Activated CD8-positive, alpha-beta memory T cell treated with anti-CD3 and anti-CD28 coated beads for 36 hours (primary cell): ENCODE data around the gene ADGRL2. TPM values are rescaled to one million over a fixed set of nuclear protein-coding genes. Genes with fewer than 3 reads are reported as not detected.

ENCODE experiments used
- CTCF ChIA-PET: fragments of 350-600 bp; sonication (Branson Sonifier 250); formaldehyde crosslinking; loops from one replicate; lab custom pipeline; 2021; ENCODE audit warnings: antibody characterized with exemption; lab: Charles Lee
- POLR2A ChIA-PET: fragments of 350-600 bp; sonication (Branson Sonifier 250); formaldehyde crosslinking; loops from one replicate; lab custom pipeline; 2021; ENCODE audit warnings: antibody characterized with exemption; lab: Charles Lee
- total RNA-seq, 2 experiments: library from RNA; stranded (reverse); gene quantifications; one replicate each; pipeline ENCODE4 v1.2.3, GENCODE V29; 2021

Gene ADGRL2
- total RNA-seq, 2 experiments from 2014 or later: not detected

GRCh38 chr1:81887421-81888144, 86.8 kb downstream of the ADGRL2 start:
- CTCF ChIA-PET: no interaction called here
- POLR2A ChIA-PET: no interaction called here

DNA sequence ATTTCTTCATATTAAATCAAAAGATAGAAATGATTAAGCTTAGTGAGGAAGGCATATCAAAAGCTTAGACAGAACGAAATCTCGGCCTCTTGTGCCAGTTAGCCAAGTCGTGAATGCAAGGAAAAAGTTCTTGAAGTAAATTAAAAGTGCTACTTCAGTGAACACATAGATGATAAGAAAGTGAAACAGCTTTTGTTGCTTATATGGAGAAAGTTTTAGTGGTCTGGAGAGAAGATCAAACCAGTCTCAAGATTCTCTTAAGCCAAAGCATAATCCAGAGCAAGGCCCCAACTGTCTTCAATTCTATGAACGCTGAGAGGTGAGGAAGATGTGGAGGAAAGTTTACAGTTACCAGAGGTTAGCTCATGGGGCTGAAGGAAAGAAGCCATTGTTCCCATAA, 88.4 kb downstream of the ADGRL2 start:
- POLR2A ChIA-PET: no interaction called here
- CTCF ChIA-PET: no interaction called here

- ChIA-PET POLR2A (no interaction called here), CTCF (no interaction called here)
Measured at GRCh38 chr1:81894867-81895266, 94.1 kb downstream of the ADGRL2 start.

DNA sequence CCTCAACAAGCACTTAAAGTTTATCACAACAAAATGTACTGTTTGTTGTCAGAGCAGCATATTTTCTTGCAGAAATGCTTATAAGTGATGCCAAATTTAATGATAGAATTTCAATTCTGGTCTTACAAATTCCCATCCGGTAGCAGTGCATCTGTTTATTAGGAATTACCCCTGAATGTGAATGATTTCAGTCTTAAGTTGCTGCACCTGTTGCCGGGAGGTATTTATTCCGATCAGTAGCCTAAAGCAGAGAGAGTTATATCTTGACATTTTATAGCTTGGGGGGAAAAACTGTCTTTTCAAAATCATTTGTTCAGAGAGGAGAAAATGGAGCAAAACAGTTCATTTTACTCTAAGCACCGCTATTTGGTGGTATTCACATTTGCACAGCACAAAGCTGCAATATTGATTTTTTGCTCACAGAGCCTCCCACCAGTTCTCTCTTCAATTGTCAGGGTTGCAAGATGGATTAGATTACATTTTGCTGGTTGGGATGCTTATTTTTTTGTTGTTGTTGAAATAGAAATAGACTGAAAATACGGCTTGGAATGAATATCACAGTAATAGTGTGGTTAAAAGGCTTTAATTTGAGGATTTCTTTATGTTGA, 98.6 kb downstream of the ADGRL2 start:
- ChIA-PET POLR2A (no interaction called here), CTCF (no interaction called here)

DNA sequence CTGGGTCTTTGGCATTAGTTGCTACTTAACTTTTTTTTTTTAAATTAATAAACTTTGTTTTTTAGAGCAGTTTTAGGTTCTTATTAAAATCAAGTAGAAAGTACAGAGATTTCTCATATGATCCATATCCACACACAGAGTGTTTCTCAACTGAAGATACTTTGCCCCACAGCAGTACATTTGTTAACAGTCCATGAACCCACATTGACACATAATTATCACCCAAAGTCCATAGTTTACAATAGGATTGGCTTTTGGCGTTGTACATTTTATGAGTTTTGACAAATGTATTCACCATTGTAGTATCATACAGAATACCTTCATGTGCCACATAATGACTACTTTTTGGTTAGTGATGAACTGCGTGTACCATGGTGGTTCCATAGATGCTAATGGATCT, 106.8 kb downstream of the ADGRL2 start:
- ChIA-PET CTCF (no interaction called here), POLR2A (no interaction called here)

DNA sequence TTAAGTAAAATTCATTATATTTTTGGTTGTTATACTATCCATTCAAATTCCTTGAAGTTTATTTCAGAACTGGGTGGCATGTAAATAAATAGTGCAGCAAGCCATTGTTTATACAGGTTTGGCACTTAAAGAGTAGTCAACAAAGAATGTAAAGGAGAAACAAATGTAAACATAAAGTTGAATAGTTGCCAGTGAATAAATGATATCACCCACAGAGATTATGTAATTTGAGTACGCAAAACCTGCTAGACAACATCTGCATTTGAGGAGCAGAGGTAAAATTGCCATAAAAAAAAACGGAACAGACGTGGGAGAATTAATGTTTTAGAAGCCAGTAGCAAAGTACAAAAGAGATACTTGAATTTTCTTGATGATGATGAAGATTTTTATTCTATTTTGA, 111.6 kb downstream of the ADGRL2 start:
- ChIA-PET POLR2A (no interaction called here), CTCF (no interaction called here)

DNA sequence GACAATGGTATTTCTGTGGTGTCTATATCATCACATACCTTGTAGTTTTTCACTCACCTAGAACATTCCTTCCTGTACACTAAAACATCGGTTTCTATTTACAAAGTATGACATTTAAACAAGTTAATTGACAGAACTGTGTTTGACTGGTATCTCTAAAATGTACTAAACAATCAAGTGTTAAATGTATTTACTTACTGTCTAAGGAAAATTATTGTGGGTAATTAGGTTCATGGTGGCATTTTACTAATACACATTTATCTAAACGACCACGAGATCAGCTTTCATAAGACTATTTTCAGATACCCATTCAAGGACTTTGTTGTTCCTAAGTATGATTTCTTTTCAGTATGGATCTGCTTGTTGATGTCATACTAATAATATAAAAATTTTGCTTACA, 115.2 kb downstream of the ADGRL2 start:
- ChIA-PET CTCF (no interaction called here), POLR2A (no interaction called here)

- POLR2A ChIA-PET: no interaction called here
- CTCF ChIA-PET: no interaction called here
Measured at GRCh38 chr1:81920245-81920740, 119.6 kb downstream of the ADGRL2 start.

- CTCF ChIA-PET: no interaction called here
- POLR2A ChIA-PET: no interaction called here
Measured at GRCh38 chr1:81920886-81921285, 120.2 kb downstream of the ADGRL2 start.

DNA sequence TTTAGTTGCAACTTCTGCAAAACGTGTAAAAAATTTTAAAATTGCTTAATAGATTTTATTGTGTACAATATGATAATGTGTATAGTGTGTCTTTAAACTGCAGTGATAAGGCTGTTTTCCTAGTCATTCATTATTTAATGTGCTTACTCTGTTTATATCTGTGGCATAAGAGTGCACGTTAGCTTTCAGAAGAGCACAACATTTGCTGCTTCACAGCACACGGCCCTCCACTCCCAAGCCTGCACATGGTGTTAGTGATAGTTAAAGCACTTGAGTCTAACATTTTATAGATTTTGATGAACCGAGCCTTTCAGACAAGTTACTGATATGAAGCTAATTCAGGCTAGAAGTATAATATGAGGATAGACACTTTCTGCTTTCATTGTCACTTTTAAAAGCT, 120.6 kb downstream of the ADGRL2 start:
- CTCF ChIA-PET: no interaction called here
- POLR2A ChIA-PET: no interaction called here

DNA sequence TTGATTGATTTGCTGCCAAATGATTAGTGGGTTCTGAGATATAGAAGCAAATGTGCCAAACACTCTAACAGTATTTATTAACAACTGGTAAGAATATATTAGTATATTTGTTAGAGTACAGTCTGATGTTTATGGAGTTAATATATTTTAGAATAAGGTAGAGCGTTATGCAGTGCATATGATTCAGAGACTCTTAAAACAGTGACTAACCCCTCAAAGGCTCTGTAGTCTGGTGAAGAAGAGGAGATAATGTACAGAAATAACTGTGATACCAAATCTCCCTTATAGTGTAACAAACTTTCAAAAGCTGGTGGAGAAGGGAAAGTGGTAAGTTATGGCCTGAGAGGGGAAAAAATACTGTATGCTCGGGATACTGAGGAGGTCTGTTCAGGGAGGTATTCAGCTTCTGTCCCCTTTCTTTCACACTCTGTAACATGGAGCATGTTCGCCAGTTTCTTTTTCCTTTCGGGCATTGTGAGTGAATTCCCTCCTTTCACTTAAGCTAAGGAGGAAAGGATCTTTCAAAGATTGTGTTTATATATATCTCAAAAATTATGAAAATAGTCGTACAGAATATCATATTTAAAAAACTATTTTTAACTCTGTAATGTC, 121.2 kb downstream of the ADGRL2 start:
- ChIA-PET POLR2A (no interaction called here), CTCF (no interaction called here)

DNA sequence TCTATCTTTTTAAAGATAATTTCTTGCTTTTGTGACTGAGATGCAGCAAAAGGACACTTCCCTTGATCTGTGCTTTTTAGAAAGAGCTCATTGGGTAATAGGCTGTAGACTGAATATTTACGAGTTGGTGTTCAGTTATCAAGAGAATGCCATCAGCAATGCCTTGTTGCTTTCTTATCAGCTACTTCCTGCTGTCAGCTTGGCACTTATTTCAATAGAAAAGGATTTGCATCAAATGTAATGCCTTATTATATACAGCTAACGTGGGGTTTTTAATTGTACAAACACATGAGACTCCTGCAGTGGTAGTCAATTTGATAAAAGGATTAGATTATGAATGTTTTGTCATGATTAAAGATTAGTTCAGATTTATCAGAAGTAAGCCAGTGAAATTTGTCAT, 122.2 kb downstream of the ADGRL2 start:
- POLR2A ChIA-PET: no interaction called here
- CTCF ChIA-PET: no interaction called here

- ChIA-PET POLR2A (no interaction called here), CTCF (no interaction called here)
Measured at GRCh38 chr1:81929106-81929505, 128.4 kb downstream of the ADGRL2 start.

GRCh38 chr1:81936853-81937252, 136.1 kb downstream of the ADGRL2 start:
- POLR2A ChIA-PET: no interaction called here
- CTCF ChIA-PET: no interaction called here

GRCh38 chr1:81937791-81938450, 137.2 kb downstream of the ADGRL2 start:
- CTCF ChIA-PET: no interaction called here
- POLR2A ChIA-PET: no interaction called here

DNA sequence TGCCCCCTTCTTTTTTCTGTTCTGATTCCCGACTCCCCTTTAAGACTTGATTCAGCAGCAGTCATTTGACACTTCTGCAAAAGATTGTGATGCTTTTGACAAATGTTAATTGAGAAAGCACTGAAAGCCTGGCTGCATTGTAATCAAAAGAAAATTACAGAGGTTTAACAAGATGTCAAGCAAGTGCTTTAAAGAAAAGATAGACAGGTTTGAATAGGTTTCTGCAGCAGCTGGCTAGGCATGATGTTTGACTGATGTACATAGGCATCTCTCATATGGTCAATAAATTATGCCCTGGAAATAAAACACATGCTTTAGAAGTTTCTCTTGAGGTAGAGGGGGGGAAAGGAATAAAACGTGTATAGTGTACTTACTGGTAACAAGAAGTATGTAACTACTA, 147.8 kb downstream of the ADGRL2 start:
- ChIA-PET CTCF (no interaction called here), POLR2A (no interaction called here)

- ChIA-PET CTCF (no interaction called here), POLR2A (no interaction called here)
Measured at GRCh38 chr1:81949421-81949820, 148.7 kb downstream of the ADGRL2 start.

DNA sequence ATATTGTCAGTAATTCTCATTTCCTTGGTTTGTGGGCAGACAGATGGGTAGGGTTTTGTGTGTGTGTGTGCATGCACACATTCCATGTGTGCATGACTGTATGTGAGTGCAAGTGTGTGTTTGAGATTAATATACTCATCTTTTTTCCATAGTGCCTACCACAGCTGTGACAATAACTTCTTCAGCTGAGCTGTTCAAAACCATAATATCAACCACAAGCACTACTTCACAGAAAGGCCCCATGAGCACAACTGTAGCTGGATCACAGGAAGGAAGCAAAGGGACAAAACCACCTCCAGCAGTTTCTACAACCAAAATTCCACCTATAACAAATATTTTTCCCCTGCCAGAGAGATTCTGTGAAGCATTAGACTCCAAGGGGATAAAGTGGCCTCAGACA, 149.3 kb downstream of the ADGRL2 start:
- POLR2A ChIA-PET: no interaction called here

GRCh38 chr1:81950591-81951244, 150.0 kb downstream of the ADGRL2 start:
- ChIA-PET CTCF (no interaction called here), POLR2A (no interaction called here)

More for the DNA sequence above, 149.3 kb downstream of the ADGRL2 start:
- CTCF ChIA-PET: no interaction called here

DNA sequence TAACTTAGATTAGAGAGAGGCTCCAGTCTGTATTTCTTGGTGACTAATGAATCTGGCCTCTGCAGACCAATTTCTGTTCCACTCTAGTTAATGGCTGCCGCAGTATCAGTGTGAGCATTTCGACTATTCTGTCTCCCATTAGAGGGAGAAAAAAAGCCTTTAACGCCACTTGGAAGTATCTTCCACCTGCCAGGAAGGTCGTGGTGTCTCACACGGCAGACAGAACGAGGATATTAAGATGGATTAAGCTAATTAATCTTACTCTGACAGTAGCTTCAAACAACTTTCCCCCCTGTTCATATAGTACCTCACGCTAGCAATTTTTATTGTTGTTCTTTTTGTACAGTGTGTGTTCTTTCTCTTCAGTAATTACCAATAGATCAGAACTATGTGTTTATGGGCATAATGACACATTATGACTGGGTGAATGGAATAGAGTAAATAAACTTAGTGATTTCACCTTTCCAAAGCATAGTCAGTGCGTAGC, 153.8 kb downstream of the ADGRL2 start:
- CTCF ChIA-PET: no interaction called here
- POLR2A ChIA-PET: no interaction called here
